GM20000 (cell line): ENCODE measurements around the gene CLK2.
A peak's percentile ranks its signal among the peaks of the same experiment; 100 is the strongest.

Experiments
- DNase-seq: peaks from one replicate; pipeline ENCODE4 v3.0.0; 2012; ENCODE audit warnings: low spot score
- CTCF ChIP-seq: IDR thresholded peaks from 2 replicates; pipeline ENCODE4 v1.5.1; 2012; ENCODE audit warnings: mild to moderate bottlenecking, control low read depth; ENCODE audit errors: extremely low read depth, missing control alignments

CLK2 gene

DNA sequence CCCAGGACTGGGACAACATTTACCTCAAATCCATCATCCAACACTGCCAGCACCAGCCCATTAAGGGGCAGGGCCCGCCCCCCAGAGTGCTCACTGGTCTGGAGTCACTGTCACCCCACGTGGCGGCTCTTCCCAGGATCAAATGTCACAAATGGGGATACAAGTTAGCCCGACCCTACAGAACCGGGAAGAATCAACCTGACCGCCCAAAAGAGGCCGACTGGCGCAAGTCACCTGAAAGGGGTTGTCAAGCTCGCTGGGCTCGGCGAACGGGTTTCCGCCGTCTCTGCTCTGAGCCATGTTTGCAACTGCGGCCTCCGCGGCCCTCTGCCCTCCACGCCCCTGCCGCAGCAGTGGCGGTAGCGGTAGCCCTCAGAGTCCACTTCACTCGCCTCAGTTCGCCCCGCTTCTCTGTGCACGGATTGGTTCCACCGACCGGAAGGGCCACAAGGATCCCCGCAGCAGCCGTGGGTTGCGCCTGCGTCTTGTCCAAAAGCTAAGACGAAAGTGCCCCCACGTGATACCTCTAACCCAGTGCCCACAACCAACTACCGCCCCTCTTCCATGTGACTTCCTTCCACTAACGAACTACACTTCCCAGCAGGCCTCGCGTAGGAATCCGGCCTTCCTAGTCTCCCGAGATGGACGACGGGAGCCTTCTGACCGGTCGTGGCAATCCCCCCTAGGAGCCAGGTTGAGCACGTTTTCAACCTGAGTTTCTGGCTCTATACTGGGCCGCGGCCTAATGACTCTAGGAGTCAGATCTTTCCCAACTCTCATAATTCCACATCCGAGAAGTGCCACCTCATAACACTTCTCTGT is 11.2 kb downstream of the CLK2 start, which contains the start of gene SCAMP3:
Gene SCAMP3, minus strand, starts transcription at position 509 of the 822 bp plus-strand sequence. Its CDS starts 209 bp downstream, at position 300.
- peak; percentile 97 for DNase-seq

DNA sequence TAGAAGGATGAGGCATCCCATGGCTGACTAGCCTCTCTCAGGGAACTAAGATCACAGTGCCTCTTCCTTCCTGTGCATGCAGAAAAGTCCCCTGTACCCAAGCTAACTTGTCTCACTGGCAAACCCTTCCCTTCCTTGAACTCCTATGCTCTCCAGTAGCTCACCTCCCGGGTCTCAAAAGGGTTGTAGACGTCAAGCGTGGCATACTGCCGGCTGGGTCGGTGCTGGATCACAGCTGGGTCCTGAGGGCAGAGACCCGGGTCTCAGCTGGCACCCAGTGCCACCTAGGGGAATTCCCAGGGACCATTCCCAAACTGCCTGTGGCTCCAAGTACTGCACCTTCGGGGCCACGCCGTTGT is 11.8 kb downstream of the CLK2 start:
- no peak for DNase-seq

More for the DNA sequence above, 11.2 kb downstream of the CLK2 start, which contains the start of gene SCAMP3:
- TF ChIP-seq CTCF, result no peak

DNA sequence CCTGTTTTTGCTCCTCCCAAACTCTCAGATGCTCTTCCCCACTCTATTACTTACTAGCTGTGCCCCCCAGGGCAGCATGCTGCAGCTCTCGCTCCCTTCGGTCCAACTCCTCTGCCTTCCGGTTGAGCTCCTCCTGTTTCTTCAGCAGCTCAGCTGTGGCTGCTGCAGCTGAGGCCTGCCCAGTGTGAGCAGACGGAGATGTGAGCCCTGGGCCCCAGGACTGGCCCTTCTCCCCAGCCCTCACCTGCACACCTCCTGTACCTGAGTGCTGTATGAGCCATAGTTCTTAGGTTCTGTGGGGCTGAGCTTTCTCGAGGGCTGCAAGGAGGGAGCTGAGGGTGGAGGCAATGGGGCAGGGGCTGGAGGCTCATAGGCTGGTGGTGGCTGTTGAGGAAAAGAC is 13.0 kb downstream of the CLK2 start:
- DNase-seq, result no peak
- TF ChIP-seq CTCF, result no peak

More for the DNA sequence above, 11.8 kb downstream of the CLK2 start:
- no peak for TF ChIP-seq CTCF

DNA sequence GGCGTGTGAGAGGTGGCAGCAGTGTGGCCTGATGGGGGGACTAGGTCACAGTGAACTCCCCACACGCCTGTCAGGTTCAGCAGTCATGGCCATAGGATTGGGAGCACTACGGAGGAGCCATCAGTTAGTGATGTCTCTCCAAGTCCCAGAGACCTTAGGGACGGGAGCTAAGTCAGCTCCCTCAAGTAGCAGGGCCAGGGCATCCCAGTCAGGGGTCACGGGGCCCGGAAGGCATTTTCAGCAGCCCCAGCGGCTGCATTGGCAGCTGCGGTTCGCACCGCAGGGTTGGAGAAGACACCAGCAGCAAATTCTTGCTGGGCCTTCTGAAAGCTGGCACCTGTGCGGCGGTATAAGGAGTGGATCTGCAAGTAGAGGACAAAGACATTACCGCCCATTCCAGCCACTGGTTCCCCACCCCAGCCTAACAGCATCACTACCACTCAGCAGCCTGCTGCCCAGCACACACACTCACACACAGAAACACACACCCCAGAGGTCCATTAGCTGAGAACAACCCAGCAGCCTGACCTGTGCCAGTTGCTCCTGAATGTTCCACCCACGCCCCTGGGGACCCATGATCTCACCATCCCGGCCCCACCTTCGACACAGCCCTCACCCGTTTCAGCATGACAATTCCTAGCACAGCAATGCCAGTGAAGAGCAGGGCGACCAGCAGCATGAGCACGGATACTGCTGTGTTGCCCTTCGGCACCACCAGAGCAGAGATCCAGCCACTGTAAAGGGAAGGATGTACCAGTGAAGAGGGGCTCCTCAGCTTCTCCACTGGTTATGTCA is 17.0 kb downstream of the CLK2 start:
- TF ChIP-seq CTCF, result no peak
- no peak for DNase-seq

DNA sequence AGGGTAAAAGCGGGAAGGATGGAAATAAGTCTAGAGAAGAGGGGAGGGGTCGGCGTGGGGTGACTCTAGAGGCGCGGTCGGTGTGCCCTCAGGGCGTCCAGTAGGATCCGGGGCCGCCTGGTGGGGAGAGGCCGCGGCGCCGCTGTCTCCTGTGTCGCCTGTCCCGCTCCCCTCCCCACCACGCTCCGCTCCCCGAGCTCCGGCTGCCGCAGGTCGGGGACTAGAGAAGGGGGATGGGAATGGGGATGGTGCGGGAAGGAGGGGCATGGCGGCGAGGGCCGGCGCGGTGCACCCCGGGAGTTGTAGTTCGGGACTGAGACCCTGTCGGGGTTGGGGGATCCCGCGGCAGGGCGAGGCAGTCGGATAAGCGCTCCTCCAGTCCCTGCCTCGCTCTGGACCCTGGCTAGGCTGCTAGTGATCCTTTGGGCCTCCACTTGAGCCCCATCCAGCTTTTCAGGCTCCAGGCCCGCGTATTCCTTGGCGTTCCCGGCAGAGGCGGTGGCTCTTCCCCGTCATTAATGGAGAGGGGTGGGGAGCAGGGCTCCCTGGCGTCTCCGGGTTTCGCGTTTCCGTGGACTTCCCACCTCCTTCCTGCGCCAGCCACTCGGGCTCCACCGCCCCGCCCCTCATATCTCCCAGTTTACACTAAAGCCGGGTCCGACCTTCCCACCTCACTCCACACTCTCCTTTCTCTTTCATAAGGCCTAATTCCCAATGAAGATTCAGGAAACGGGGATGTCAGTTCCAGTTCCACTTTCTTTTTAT is 17.9 kb downstream of the CLK2 start, which contains the start of gene ENTREP3:
Gene ENTREP3, minus strand, starts transcription at position 241 of the 765 bp plus-strand sequence. CDS start 606 bp downstream, outside the sequence.
- peak; percentile 91 for DNase-seq
- no peak for TF ChIP-seq CTCF

GRCh38 chr1:155254714-155255242 is 18.5 kb downstream of the CLK2 start:
- DNase-seq, result no peak
- TF ChIP-seq CTCF, result no peak
